ENCODE measurements around the gene ITGB3BP.
A peak's percentile ranks its signal among the peaks of the same experiment; 100 is the strongest.

The ITGB3BP gene

DNA sequence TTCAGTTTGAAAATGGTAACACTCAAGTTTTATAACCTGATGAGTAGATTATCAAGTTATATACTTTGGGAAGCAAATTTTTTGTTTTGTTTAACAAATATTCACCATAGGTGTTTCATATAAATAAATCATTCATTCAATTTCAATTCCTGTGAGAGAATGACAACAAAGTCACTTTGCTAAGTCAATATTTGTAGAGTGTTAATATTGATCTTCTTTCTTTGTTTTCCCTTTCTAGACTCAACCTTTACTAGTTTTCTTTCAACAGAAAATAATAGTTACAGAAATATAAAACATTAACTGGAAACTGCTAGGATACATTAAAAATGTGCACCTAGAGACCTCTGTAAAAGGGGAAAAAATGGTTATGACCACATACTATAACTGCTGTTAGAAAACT lies 11.4 kb upstream of the ITGB3BP start:
- no peaks in the 10 kb centered on the region for H3K4me1 Mint-ChIP-seq
- CTCF ChIA-PET: no interaction called here
- no peaks in the 10 kb centered on the region for H3K27me3 Mint-ChIP-seq
- peaks cover 5% of the 10 kb centered on the region for H3K36me3 Mint-ChIP-seq
- no peak for DNase-seq
- no peaks in the 10 kb centered on the region for H3K9me3 Mint-ChIP-seq
- H3K4me3 Mint-ChIP-seq: no peak overlapping the region
- H3K27ac Mint-ChIP-seq: no peak overlapping the region

DNA sequence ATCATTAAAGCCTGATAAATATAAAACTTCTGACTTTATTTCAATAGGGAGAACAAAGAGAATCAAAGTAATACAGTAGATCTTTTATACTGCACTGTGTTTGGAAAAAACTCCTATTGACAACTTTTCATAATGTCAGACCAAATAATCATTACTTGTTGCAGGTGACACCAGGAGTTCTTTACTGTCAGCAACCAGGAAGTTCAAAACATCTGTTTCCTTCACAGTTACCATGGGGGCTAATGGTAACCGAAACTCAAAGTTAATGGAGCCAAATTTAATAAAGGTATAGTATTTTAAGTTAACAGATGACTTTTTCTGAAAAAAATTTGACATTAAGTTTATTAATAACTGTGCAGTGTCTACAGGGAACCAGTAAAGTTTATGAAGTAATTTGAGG lies 10.9 kb upstream of the ITGB3BP start:
- Mint-ChIP-seq H3K4me1 (no peaks in the 10 kb centered on the region), H3K4me3 (no peak overlapping the region), H3K27me3 (no peaks in the 10 kb centered on the region), H3K36me3 (peaks cover 5% of the 10 kb centered on the region), H3K9me3 (no peaks in the 10 kb centered on the region), H3K27ac (no peak overlapping the region)
- CTCF ChIA-PET: no interaction called here
- DNase-seq: no peak

DNA sequence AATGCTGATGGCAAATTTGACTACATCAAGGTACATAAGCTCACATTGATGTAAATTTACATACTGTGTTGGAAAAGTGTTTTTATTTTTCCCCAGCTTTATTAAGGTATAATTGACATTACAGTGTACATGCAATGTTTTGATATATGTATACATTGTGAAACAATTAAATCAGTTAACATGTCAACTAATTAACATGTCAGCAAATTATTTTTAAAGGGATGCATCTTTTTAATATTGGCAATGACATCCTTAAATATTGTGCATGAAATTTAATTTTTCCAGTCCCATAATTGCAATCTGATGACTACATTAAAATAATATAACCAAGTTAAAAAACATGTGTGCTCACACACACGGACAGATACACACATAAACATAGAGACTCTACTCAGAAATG lies 9.7 kb upstream of the ITGB3BP start:
- CTCF ChIA-PET: interaction anchor here (0.6 kb wide), 1 partner anchor 211 kb away, joined by 3 read pairs; no protein-coding TSS in a partner anchor
- H3K36me3 Mint-ChIP-seq: peaks cover 10% of the 10 kb centered on the region
- H3K4me3 Mint-ChIP-seq: no peak overlapping the region
- no peaks in the 10 kb centered on the region for H3K27me3 Mint-ChIP-seq
- no peaks in the 10 kb centered on the region for H3K9me3 Mint-ChIP-seq
- H3K4me1 Mint-ChIP-seq: no peaks in the 10 kb centered on the region
- DNase-seq: no peak
- no peak overlapping the region for H3K27ac Mint-ChIP-seq

DNA sequence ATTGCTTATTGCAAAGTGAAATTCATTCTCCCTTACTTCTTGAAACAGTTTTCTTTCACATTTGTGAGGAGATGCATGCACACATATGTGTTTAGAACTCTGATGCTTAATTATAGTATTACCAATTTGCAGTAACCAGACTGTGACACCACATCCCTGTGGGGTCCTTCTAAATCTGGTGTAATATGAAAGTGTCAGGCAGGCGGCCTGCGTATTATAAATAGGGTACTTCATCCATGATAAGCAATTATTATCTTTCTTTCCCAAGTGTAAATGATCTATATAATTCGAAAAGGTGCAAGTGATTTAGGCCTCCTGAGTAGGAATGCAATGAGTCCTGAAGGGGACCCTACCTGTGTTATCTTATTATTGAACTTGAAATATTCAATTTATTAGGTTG lies 1.2 kb upstream of the ITGB3BP start:
- Mint-ChIP-seq H3K9me3 (no peaks in the 10 kb centered on the region), H3K36me3 (peaks cover 8% of the 10 kb centered on the region), H3K27me3 (no peaks in the 10 kb centered on the region), H3K27ac (peak overlapping the region; percentile 96), H3K4me3 (peak overlapping the region; percentile 86), H3K4me1 (peaks cover 40% of the 10 kb centered on the region)
- DNase-seq: no peak
- CTCF ChIA-PET: interaction anchor here (1.2 to 1.4 kb wide), 2 partner anchors 12 to 51 kb away, joined by 4 read pairs; no protein-coding TSS in a partner anchor

DNA sequence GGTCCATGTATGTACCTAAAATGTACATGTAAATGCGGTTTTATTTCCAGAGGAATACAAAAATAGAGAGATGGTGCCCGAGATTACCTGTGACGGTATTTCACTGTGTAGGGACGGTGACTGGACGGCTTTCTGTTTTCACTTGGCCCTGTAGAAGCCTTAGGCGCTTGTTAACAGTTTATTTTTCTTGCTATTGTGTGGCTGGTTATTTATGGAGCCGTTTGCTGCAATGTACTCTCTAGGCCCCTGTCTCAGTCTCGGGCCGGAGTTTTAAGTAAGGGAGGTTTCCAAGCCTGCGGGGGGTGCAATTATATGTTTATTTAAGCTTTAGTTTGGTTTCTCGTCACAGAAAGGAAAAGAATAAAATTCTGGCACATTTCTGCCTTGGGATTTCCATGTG lies 713 bp upstream of the ITGB3BP start:
- DNase-seq: no peak
- H3K9me3 Mint-ChIP-seq: no peaks in the 10 kb centered on the region
- peaks cover 8% of the 10 kb centered on the region for H3K36me3 Mint-ChIP-seq
- peak overlapping the region; percentile 96 for H3K27ac Mint-ChIP-seq
- peaks cover 40% of the 10 kb centered on the region for H3K4me1 Mint-ChIP-seq
- H3K27me3 Mint-ChIP-seq: no peaks in the 10 kb centered on the region
- CTCF ChIA-PET: interaction anchor here (0.6 to 1.4 kb wide), 3 partner anchors 13 to 197 kb away, joined by 3 to 4 read pairs (median 4); no protein-coding TSS in a partner anchor
- peak overlapping the region; percentile 86 for H3K4me3 Mint-ChIP-seq

DNA sequence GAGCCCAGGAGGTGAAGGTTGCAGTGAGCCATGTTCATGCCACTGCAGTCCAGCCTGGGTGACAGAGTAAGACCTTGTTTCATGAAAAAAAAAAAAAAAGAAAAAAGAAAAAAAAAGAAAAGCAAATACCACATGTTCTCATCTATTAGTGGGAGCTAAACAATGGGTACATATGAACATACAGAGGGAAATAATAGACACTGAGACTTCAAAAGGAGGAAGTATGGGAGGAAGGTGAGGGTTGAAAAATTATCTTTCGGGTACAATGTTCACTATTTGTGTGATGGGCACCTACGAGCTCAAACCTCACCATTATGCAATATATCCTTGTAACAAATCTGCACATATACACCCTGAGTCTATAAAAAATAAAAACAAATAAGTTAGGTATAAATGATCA lies 6.4 kb downstream of the ITGB3BP start:
- H3K4me3 Mint-ChIP-seq: no peak overlapping the region
- DNase-seq: no peak
- H3K4me1 Mint-ChIP-seq: peaks cover 20% of the 10 kb centered on the region

DNA sequence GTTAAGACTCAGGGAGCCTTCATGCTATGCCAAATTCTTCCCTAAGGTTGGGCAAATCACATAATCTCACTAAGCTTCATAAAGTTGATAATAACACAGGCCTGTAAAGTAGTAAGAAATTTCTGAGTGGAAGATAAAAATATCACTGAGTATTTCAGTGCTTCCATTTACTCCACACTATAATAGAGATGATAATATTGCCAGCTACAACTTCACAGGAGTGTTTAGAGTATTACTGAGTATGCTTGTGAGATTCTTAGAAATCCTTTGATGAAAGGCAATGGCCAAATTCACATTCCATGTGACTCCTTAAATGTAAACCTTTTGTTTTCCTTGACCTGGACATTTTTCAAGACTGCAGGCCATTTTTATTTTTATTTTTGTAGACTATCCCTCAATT lies 10.4 kb downstream of the ITGB3BP start:
- Mint-ChIP-seq H3K27ac (no peak overlapping the region), H3K36me3 (peaks cover 1% of the 10 kb centered on the region), H3K9me3 (no peaks in the 10 kb centered on the region), H3K4me3 (no peak overlapping the region), H3K4me1 (peaks cover 6% of the 10 kb centered on the region), H3K27me3 (no peaks in the 10 kb centered on the region)
- CTCF ChIA-PET: no interaction called here
- DNase-seq: no peak

More for the DNA sequence above, 6.4 kb downstream of the ITGB3BP start:
- Mint-ChIP-seq H3K36me3 (peaks cover 3% of the 10 kb centered on the region), H3K27ac (no peak overlapping the region), H3K9me3 (no peaks in the 10 kb centered on the region), H3K27me3 (no peaks in the 10 kb centered on the region)
- CTCF ChIA-PET: no interaction called here

DNA sequence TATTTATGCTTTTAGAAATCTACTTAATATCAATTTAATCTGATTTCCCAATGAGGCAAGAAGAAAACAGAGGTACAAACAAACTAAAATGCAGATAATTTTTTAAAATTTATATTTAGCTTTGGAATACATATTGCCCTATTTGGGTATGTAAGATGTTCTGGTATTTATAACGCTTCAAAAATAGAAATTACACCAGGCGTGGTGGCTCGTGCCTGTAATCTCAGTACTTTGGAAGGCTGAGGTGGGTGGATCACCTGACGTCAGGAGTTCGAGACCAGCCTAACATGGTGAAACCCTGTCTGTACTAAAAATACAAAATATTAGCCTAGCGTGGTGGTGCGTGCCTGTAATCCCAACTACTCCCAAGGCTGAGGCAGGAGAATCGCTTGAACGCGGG lies 13.3 kb downstream of the ITGB3BP start:
- H3K27ac Mint-ChIP-seq: no peak overlapping the region
- CTCF ChIA-PET: interaction anchor here (0.7 kb wide), 1 partner anchor 372 kb away, joined by 3 read pairs; no protein-coding TSS in a partner anchor

DNA sequence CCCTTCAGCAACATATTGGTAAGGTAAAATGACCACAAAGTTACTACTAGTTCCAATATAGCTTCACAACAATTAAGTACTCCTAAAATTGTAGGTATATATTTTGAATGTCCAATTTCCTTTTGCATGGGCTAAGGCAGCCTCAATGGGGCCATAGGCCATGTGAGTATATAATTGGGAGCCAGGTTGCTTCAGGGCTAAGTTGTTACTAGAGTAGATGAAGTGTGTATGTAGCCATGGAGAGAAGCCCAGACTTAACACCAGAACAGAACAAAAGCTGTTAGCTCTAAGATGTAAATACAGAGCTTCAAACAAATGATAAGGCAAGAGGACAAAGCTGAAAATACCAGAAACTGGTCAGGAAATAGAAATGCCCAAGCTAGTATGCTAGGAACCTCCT lies 16.2 kb downstream of the ITGB3BP start:
- CTCF ChIA-PET: no interaction called here
- DNase-seq: no peak
- Mint-ChIP-seq H3K4me1 (no peaks in the 10 kb centered on the region), H3K36me3 (peaks cover 21% of the 10 kb centered on the region), H3K27ac (no peak overlapping the region), H3K27me3 (no peaks in the 10 kb centered on the region), H3K4me3 (no peak overlapping the region), H3K9me3 (peaks cover 1% of the 10 kb centered on the region)

More for the DNA sequence above, 13.3 kb downstream of the ITGB3BP start:
- no peak for DNase-seq
- H3K27me3 Mint-ChIP-seq: no peaks in the 10 kb centered on the region
- peaks cover 16% of the 10 kb centered on the region for H3K36me3 Mint-ChIP-seq
- no peaks in the 10 kb centered on the region for H3K4me1 Mint-ChIP-seq
- H3K4me3 Mint-ChIP-seq: no peak overlapping the region
- H3K9me3 Mint-ChIP-seq: no peaks in the 10 kb centered on the region

DNA sequence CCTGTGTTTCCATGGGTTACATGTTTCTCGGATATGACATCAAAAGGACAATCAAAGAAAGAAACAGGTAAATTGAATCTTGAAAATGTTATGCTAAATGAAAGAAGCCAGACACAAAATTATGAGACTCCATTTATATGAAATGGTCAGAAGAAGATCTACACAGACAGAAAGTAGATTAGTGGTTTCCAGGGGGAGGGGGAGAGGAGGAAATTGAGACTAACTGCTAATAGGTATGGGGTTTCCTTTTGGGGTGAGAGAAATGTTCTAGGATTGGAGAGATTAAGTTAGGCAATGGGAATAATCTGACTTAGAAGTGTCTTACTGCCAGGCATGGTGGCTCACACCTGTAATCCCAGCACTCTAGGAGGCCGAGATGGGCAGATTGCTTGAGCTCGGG lies 21.8 kb downstream of the ITGB3BP start:
- H3K27me3 Mint-ChIP-seq: no peaks in the 10 kb centered on the region
- no peak overlapping the region for H3K4me3 Mint-ChIP-seq
- peaks cover 3% of the 10 kb centered on the region for H3K4me1 Mint-ChIP-seq
- H3K36me3 Mint-ChIP-seq: peaks cover 27% of the 10 kb centered on the region
- CTCF ChIA-PET: interaction anchor here (0.7 kb wide), 1 partner anchor 1157 kb away, joined by 3 read pairs; no protein-coding TSS in a partner anchor
- DNase-seq: no peak
- H3K27ac Mint-ChIP-seq: no peak overlapping the region
- H3K9me3 Mint-ChIP-seq: peaks cover 4% of the 10 kb centered on the region

DNA sequence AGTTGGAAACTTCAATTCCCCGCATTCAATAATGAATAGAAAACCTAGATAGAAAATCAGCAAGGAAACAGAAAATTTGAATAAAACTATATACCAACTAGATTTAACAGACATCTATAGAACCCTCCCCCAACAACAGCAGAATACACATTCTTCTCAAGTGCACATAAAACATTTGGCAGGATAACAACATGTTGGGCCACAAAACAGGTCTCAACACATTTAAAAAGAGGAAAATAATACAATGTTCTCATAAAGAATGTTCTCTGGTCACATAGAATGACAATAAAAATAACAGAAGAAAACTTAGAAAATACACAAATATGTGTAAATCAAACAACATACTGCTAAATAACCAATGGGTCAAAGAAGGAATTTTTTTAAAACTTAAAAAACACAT lies 24.9 kb downstream of the ITGB3BP start:
- Mint-ChIP-seq H3K27ac (no peak overlapping the region), H3K4me3 (no peak overlapping the region), H3K36me3 (peaks cover 16% of the 10 kb centered on the region), H3K4me1 (peaks cover 3% of the 10 kb centered on the region), H3K9me3 (peaks cover 4% of the 10 kb centered on the region), H3K27me3 (no peaks in the 10 kb centered on the region)
- CTCF ChIA-PET: no interaction called here
- DNase-seq: no peak

DNA sequence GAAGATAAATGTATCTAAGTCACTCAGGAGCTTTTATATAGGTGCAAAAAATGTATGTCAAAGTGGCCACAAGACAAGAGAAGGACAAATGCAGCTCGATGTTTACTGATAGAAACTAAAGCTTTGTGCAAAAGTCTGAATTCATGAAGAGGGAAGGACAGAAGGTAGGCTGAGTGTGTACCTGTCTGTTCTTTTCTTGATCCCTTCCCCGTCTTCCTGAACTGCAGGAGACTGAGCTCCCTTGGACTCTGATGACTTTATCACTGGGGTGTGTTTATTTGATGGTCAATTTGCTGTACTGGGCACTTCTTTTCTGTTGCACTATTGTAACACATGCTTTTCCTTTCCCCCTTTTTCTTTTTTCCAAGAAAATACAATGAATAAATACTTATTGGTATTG lies 25.4 kb downstream of the ITGB3BP start:
- Mint-ChIP-seq H3K36me3 (peaks cover 16% of the 10 kb centered on the region), H3K9me3 (peaks cover 4% of the 10 kb centered on the region), H3K27ac (no peak overlapping the region), H3K4me1 (peaks cover 3% of the 10 kb centered on the region), H3K4me3 (no peak overlapping the region), H3K27me3 (no peaks in the 10 kb centered on the region)
- no peak for DNase-seq
- CTCF ChIA-PET: no interaction called here

DNA sequence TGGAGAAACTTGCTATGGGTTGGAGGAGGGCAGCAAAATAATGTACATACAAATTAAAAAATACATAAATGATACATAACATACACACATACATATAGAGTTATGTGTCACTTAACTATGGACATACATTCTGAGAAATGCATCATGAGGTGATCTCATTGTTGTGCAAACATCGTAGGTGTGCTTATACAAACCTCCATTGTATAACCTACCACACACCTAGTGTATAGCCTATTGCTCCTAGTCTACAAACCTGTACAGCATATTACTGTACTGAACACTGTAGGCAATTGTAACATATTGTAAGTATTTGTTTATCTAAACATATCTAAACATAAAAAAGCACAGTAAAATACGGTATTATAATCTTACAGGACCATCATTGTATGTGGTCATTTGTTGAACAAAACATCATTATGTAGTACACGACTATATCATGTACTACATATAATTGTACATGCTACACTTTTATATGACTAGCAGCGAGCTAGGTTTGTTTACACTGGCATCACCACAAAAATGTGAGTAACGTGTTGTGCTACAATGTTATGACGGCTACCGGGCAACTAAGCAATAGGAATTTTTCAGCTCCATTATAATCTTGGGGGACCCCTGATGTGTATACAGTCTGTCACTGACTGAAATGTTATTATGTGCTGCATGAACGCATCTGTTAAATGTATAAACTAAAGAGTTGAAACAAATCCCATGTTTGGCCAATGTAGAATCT lies 35.5 kb downstream of the ITGB3BP start:
- H3K27me3 Mint-ChIP-seq: no peaks in the 10 kb centered on the region
- CTCF ChIA-PET: no interaction called here
- no peak for DNase-seq
- H3K9me3 Mint-ChIP-seq: no peaks in the 10 kb centered on the region
- no peaks in the 10 kb centered on the region for H3K4me1 Mint-ChIP-seq
- no peak overlapping the region for H3K27ac Mint-ChIP-seq
- H3K4me3 Mint-ChIP-seq: no peak overlapping the region
- no peaks in the 10 kb centered on the region for H3K36me3 Mint-ChIP-seq

DNA sequence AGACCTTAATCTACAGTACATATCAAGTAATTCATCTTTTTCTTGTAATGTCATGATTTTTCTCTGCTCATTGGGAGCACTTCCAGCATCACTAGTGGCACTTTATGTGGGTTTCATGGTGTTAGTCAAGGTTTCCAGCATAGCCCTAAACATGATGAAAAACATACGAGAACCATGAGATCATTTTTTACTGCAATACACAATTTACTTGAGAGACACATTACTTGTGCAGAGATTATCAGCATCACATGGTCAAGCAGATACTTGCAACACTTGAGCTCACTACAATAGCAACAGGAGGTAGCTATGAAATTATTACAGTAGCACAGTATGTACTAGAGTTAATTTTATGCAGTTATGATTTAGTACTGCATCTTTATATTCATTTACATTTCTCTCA lies 36.4 kb downstream of the ITGB3BP start:
- H3K4me1 Mint-ChIP-seq: no peaks in the 10 kb centered on the region
- CTCF ChIA-PET: no interaction called here
- H3K9me3 Mint-ChIP-seq: no peaks in the 10 kb centered on the region
- no peak for DNase-seq
- H3K4me3 Mint-ChIP-seq: no peak overlapping the region
- H3K27me3 Mint-ChIP-seq: no peaks in the 10 kb centered on the region
- H3K36me3 Mint-ChIP-seq: no peaks in the 10 kb centered on the region
- H3K27ac Mint-ChIP-seq: no peak overlapping the region

DNA sequence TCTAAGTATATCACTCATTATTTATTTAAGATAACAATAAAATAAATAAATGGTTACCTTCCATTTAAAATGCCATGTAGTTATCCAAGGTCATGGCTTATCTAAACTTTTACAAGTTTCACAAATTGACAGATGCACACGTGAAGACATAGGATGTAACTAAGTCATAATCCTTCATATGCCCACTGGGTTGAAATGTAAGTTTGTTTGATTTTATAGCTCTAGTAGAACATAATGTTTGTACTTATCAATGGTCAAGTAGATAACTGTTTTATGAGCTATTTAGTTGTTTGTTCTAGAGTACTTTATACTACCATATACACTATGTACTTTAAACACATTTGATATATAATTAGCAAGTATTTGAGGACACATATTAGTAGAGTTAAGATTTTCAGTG lies 43.0 kb downstream of the ITGB3BP start:
- no peak overlapping the region for H3K27ac Mint-ChIP-seq
- no peak overlapping the region for H3K4me3 Mint-ChIP-seq

More for the DNA sequence above, 43.0 kb downstream of the ITGB3BP start:
- DNase-seq: no peak
- Mint-ChIP-seq H3K27me3 (no peaks in the 10 kb centered on the region), H3K9me3 (no peaks in the 10 kb centered on the region), H3K4me1 (no peaks in the 10 kb centered on the region), H3K36me3 (peaks cover 5% of the 10 kb centered on the region)
- CTCF ChIA-PET: no interaction called here
